ENCODE data around the gene DNAJC28. TPM values are rescaled to one million over a fixed set of nuclear protein-coding genes. Genes with fewer than 3 reads are reported as not detected.

DNAJC28 gene
- polyA plus RNA-seq, 1 of the 3 experiments (the other 2 are of a cell fraction): 0.58 TPM

DNA sequence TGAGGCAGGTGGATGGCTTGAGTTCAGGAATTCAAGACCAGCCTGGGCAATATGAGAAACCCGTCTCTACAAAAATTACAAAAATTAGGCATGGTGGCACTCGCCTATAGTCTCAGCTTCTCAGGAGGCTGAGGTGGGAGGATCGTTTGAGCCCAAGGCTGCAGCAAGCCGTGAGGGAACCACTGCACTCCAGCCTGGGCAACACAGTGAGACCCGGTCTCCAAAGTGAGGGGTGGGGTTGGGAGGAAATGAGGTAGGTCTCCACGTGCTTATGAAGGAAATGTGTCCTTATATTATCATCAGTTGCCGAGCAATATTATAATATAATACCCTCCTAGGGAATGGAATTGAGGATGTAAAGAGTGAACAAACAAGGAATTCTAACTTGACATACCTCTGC, 14.4 kb downstream of the DNAJC28 start:
- Histone ChIP-seq H3K9me3 (no peaks in the 10 kb centered on the region), H3K79me2 (ENCODE audit: insufficient read depth) (peaks cover 62% of the 10 kb centered on the region), H3K36me3 (replicated peaks in 1 of 2; ENCODE audit: control insufficient read depth in 1 of 2, insufficient read depth in 2 of 2, low read length in 1 of 2) (no peaks in the 10 kb centered on the region), H3K27ac (ENCODE audit: low read depth in 2 of 2, low read length in 1 of 2) (no peak overlapping the region), H3K4me3 (ENCODE audit: low read depth in 2 of 2, low read length in 1 of 2) (no peak overlapping the region), H2AFZ (ENCODE audit: low read depth) (no peak overlapping the region), H3K9ac (no peak overlapping the region), H4K20me1 (ENCODE audit: insufficient read depth) (no peaks in the 10 kb centered on the region; the same call in 1 of the 2 replicates), H3K4me2 (no peak overlapping the region), H3K4me1 (ENCODE audit: control insufficient read depth in 1 of 2, insufficient read depth in 2 of 2, low read depth in 1 of 2, low read length in 1 of 2) (peaks cover 0 to 4% of the 10 kb centered on the region in 2 experiments; a peak in 1 of 4 replicates), H3F3A (replicated peaks; ENCODE audit: insufficient read depth) (peaks cover 16% of the 10 kb centered on the region), H3K9me2 (no peaks in the 10 kb centered on the region), H3K27me3 (ENCODE audit: insufficient read depth) (no peaks in the 10 kb centered on the region)
- TF ChIP-seq GATA2 (CRISPR knock-in tag; IDR thresholded peaks at IDR 0.05): no peak
- TF ChIP-seq TCF12 (IDR thresholded peaks at IDR 0.05): no peak
- TF ChIP-seq RFX5 (IDR thresholded peaks at IDR 0.05; ENCODE audit: low read length): no peak
- TF ChIP-seq, protein P1, sequence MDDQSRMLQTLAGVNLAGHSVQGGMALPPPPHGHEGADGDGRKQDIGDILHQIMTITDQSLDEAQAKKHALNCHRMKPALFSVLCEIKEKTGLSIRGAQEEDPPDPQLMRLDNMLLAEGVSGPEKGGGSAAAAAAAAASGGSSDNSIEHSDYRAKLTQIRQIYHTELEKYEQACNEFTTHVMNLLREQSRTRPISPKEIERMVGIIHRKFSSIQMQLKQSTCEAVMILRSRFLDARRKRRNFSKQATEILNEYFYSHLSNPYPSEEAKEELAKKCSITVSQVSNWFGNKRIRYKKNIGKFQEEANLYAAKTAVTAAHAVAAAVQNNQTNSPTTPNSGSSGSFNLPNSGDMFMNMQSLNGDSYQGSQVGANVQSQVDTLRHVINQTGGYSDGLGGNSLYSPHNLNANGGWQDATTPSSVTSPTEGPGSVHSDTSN (IDR thresholded peaks at IDR 0.05): no peak
- TF ChIP-seq MEF2A (IDR thresholded peaks at IDR 0.05; ENCODE audit: borderline replicate concordance, low read depth): no peak
- no peak for TF ChIP-seq SMC3 (IDR thresholded peaks at IDR 0.05; ENCODE audit: low read depth, low read length)
- TF ChIP-seq, protein P2, sequence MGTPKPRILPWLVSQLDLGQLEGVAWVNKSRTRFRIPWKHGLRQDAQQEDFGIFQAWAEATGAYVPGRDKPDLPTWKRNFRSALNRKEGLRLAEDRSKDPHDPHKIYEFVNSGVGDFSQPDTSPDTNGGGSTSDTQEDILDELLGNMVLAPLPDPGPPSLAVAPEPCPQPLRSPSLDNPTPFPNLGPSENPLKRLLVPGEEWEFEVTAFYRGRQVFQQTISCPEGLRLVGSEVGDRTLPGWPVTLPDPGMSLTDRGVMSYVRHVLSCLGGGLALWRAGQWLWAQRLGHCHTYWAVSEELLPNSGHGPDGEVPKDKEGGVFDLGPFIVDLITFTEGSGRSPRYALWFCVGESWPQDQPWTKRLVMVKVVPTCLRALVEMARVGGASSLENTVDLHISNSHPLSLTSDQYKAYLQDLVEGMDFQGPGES (IDR thresholded peaks at IDR 0.05; ENCODE audit: low read depth, low read length): no peak
- TF ChIP-seq RXRA (IDR thresholded peaks at IDR 0.05; ENCODE audit: borderline replicate concordance, low read depth): no peak
- TF ChIP-seq NRF1 (IDR thresholded peaks at IDR 0.05; ENCODE audit: low read depth, low read length): no peak
- no peak for TF ChIP-seq POLR2AphosphoS5 (IDR thresholded peaks at IDR 0.05; ENCODE audit: low read depth, low read length)
- TF ChIP-seq TAF1 (IDR thresholded peaks at IDR 0.05; ENCODE audit: borderline replicate concordance, low read depth, low read length): no peak
- TF ChIP-seq, protein P3, sequence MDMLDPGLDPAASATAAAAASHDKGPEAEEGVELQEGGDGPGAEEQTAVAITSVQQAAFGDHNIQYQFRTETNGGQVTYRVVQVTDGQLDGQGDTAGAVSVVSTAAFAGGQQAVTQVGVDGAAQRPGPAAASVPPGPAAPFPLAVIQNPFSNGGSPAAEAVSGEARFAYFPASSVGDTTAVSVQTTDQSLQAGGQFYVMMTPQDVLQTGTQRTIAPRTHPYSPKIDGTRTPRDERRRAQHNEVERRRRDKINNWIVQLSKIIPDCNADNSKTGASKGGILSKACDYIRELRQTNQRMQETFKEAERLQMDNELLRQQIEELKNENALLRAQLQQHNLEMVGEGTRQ (IDR thresholded peaks at IDR 0.05; ENCODE audit: borderline replicate concordance, low read depth, low read length): no peak
- TF ChIP-seq MXI1 (IDR thresholded peaks at IDR 0.05; ENCODE audit: low read depth, low read length): no peak
- TF ChIP-seq, protein P4, sequence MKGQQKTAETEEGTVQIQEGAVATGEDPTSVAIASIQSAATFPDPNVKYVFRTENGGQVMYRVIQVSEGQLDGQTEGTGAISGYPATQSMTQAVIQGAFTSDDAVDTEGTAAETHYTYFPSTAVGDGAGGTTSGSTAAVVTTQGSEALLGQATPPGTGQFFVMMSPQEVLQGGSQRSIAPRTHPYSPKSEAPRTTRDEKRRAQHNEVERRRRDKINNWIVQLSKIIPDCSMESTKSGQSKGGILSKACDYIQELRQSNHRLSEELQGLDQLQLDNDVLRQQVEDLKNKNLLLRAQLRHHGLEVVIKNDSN (IDR thresholded peaks at IDR 0.05; ENCODE audit: borderline replicate concordance, low read depth): no peak
- TF ChIP-seq YY1 (IDR thresholded peaks at IDR 0.05; ENCODE audit: low read depth): no peak
- DNase-seq: no peak
- 89% methylated on average over 7 of the region's 7 CpGs for WGBS (ENCODE audit: low lambda C conversion rate)
- ChIA-PET POLR2A (no interaction called here), CTCF (no interaction called here)

DNA sequence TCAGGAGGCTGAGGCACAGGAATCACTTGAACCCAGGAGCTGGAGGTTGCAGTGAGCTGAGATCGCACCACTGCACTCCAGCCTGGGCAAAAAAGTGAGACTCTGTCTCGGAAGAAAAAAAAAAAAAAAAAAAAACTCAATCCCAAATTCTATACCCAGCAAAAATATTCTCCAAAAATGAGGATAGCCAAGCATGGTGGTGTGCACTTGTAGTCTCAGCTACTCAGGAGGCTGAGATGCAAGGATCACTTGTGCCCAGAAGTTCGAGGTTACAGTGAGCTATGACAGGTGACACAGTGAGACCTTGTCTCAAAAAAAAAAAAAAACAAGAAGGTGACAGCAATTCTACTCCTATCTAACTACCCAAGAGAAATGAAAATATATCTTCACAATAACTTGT, 18.2 kb downstream of the DNAJC28 start:
- peaks cover 84% of the 10 kb centered on the region for H3K79me2 ChIP-seq (ENCODE audit: insufficient read depth)
- WGBS (ENCODE audit: low lambda C conversion rate): 88% methylated on average over 3 of the region's 3 CpGs
- TF ChIP-seq FOSL2 (IDR thresholded peaks at IDR 0.05; ENCODE audit: borderline replicate concordance, low read depth): no peak
- TF ChIP-seq, protein P5, sequence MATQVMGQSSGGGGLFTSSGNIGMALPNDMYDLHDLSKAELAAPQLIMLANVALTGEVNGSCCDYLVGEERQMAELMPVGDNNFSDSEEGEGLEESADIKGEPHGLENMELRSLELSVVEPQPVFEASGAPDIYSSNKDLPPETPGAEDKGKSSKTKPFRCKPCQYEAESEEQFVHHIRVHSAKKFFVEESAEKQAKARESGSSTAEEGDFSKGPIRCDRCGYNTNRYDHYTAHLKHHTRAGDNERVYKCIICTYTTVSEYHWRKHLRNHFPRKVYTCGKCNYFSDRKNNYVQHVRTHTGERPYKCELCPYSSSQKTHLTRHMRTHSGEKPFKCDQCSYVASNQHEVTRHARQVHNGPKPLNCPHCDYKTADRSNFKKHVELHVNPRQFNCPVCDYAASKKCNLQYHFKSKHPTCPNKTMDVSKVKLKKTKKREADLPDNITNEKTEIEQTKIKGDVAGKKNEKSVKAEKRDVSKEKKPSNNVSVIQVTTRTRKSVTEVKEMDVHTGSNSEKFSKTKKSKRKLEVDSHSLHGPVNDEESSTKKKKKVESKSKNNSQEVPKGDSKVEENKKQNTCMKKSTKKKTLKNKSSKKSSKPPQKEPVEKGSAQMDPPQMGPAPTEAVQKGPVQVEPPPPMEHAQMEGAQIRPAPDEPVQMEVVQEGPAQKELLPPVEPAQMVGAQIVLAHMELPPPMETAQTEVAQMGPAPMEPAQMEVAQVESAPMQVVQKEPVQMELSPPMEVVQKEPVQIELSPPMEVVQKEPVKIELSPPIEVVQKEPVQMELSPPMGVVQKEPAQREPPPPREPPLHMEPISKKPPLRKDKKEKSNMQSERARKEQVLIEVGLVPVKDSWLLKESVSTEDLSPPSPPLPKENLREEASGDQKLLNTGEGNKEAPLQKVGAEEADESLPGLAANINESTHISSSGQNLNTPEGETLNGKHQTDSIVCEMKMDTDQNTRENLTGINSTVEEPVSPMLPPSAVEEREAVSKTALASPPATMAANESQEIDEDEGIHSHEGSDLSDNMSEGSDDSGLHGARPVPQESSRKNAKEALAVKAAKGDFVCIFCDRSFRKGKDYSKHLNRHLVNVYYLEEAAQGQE (IDR thresholded peaks at IDR 0.05; ENCODE audit: low read depth, low read length): no peak
- no peak for TF ChIP-seq FOXJ3 (CRISPR knock-in tag; IDR thresholded peaks at IDR 0.05)
- TF ChIP-seq TAF1 (IDR thresholded peaks at IDR 0.05; ENCODE audit: borderline replicate concordance, low read depth, low read length): no peak
- TF ChIP-seq MEF2A (IDR thresholded peaks at IDR 0.05; ENCODE audit: borderline replicate concordance, low read depth): no peak
- TF ChIP-seq, protein P6, sequence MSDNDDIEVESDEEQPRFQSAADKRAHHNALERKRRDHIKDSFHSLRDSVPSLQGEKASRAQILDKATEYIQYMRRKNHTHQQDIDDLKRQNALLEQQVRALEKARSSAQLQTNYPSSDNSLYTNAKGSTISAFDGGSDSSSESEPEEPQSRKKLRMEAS (IDR thresholded peaks at IDR 0.05; ENCODE audit: low read depth): no peak

More for the DNA sequence above, 18.2 kb downstream of the DNAJC28 start:
- Histone ChIP-seq H3K9me3 (no peaks in the 10 kb centered on the region), H3K27ac (ENCODE audit: low read depth in 2 of 2, low read length in 1 of 2) (no peak overlapping the region), H3F3A (replicated peaks; ENCODE audit: insufficient read depth) (peaks cover 7% of the 10 kb centered on the region), H3K4me2 (no peak overlapping the region), H3K4me1 (ENCODE audit: control insufficient read depth in 1 of 2, insufficient read depth in 2 of 2, low read depth in 1 of 2, low read length in 1 of 2) (peaks cover 0 to 3% of the 10 kb centered on the region in 2 experiments; a peak in 1 of 4 replicates), H3K4me3 (ENCODE audit: low read depth in 2 of 2, low read length in 1 of 2) (no peak overlapping the region), H3K9me2 (no peaks in the 10 kb centered on the region), H3K36me3 (replicated peaks in 1 of 2; ENCODE audit: control insufficient read depth in 1 of 2, insufficient read depth in 2 of 2, low read length in 1 of 2) (no peaks in the 10 kb centered on the region), H3K9ac (no peak overlapping the region), H3K27me3 (ENCODE audit: insufficient read depth) (no peaks in the 10 kb centered on the region), H4K20me1 (ENCODE audit: insufficient read depth) (peaks cover 3% of the 10 kb centered on the region; the same call in 1 of the 2 replicates), H2AFZ (ENCODE audit: low read depth) (no peak overlapping the region)
- POLR2A ChIA-PET: no interaction called here
- CTCF ChIA-PET: no interaction called here
- DNase-seq: no peak

All from SK-N-SH (cell line).